Measurements from ENCODE around the gene GAB4.
"Not testable (repeated sequence)": the region's sequence is repeated elsewhere in the genome, so short reads cannot be mapped to it uniquely, and the experiment has no call there.

The GAB4 gene, protein sequence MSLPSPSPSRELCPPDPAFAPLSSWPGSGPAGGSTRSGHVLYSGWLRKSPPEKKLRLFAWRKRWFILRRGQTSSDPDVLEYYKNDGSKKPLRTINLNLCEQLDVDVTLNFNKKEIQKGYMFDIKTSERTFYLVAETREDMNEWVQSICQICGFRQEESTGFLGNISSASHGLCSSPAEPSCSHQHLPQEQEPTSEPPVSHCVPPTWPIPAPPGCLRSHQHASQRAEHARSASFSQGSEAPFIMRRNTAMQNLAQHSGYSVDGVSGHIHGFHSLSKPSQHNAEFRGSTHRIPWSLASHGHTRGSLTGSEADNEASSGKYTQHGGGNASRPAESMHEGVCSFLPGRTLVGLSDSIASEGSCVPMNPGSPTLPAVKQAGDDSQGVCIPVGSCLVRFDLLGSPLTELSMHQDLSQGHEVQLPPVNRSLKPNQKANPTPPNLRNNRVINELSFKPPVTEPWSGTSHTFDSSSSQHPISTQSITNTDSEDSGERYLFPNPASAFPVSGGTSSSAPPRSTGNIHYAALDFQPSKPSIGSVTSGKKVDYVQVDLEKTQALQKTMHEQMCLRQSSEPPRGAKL

DNA sequence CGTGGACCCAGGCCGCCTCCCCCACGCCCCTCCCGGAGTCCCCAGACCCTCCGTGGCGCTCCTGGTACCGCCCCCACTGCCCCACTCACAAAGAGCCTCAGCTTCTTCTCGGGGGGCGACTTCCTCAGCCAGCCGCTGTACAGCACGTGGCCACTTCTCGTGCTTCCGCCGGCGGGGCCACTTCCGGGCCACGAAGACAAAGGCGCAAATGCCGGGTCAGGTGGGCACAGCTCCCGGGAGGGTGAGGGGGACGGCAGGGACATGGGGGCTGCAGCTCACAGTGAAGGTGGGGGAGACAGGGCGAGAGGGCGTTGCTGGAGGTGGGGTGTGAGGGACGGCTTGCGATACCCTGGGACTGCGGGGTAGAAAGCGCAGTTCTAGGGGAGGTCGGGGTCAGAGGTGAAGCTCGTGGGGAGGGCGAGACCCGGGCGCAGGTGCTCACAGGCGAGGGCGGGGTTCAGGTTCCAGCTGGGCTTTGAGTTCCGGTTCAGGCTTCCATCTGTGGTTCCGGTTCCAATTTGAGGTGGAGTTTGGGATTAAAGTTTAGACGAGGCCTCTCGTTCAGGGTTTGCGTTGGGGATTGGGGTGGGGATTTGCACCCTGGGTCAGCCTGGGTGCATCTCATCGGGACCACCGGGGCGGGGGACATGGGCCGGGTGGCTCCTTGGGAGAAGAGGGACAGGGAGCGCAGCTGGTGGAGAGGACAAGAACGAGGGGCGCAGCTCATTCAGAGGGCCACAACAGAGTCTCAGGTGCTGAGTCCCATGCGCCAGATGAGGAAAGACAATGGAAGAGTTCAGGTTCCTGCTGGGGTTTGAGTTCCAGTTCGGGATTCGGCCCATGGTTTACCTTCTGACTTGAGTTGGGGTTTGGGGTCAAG is at the start of gene GAB4:
Gene GAB4, minus strand, starts transcription at position 371 of the 880 bp plus-strand sequence. Its CDS starts 108 bp downstream, at position 263.
- no peak for DNase-seq

DNA sequence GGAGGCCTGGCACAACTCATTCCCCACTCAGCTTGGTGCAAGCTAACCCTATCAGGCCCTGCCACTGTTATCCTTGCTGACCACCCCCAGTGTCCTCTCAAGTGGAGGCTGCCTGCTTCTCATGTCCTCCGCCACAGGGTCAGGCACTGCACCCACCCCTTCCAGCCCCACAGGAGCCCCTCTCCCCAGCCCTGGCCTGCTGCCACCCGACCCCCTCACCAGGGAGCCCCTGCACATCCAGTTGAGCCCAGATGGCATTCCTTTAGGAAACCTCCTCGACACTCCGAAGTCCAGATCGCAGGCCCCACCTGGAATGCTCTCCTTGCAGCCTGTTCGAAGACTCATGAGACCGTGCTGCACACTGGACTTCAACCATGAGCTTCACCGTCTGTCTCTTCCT is 48.8 kb upstream of the GAB4 start:
- no peak for DNase-seq

DNA sequence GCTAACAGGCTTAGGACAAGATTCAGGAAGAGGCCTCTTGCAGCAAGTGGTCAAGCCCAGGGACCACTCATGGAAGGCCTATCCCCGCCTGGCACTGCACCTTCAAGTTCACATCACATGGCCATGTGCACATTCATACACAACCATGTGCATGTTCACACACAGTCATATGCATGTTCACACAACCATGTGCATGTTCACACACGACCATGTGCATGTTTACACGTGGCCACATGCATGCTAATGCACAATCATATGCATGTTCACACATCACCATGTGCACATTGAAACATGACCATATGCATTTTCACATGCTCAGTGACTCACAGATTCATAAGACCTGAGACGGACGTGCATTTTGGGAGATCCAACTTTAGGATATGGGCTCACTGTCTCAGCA is 48.0 kb upstream of the GAB4 start:
- DNase-seq: no peak

DNA sequence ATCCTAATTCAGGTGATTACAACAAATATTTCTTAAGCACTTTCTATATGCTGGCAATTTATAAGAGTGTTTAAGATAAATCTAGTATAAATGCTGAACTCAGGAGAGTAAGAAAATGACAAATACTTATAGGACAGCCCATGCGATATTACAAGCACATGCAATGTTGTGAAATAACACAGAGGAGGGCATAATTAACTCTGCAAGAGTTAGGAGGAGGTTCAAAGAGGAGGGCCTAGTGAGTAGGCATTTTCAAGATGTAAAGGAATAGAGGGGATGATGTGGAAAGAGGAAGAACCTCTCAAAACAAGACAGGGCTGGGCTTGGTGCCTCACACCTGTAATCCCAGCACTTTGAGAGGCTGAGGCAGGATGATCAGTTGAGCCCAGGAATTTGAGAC is 39.6 kb upstream of the GAB4 start:
- DNase-seq: no peak

DNA sequence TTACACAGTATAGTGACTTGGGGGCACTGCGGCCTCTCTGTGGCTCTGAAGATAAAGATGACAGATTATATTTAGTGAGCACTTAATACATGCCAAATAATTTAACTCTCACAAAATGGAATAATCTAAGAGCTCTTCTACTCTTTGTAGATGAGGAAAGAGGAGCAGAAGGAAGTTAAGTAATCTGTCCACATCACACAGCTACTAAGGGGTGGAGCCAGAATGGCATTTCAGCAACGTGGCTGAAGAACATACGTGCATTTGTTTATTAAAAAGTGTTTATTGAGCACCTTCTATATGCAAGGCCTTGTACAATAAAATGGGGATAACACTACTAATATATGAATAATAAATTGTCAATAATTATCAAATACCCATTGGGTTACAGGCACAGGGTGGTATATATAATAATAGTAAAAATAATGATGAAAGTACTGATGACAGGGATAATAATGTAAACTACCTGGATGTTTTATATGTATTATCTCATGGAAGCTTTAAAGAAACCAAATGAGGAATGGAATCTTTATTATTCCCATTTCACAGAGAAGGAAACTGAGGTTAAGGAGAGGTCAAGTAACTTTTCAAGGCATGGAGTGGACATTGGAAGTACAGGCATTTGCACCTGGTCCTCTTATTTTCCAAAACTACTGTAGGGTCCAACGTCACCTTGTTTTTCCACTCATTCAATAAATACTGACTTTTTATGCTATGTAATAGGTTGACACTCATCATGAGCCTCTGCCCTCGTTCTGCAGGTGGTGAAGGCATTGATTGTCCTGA is 38.7 kb upstream of the GAB4 start:
- DNase-seq: no peak

DNA sequence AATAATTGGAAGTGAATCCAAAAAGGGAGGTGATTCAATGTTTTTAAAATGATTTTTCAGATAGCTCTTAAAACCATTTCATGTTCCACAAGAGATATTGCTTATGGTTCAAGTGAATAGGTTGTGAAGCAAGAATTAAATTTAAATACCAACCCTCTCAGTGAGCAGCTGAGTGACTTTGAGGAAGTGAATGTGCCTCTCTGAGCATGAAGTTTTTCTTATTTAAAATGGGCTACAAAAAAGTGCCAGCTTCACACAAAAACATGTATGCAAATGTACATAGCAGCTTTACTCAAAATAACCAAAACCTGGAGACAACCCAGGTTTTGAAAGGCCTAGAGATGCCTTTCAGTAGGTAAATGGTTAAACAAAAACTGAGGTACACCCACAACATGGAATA is 35.5 kb upstream of the GAB4 start:
- DNase-seq: no peak

DNA sequence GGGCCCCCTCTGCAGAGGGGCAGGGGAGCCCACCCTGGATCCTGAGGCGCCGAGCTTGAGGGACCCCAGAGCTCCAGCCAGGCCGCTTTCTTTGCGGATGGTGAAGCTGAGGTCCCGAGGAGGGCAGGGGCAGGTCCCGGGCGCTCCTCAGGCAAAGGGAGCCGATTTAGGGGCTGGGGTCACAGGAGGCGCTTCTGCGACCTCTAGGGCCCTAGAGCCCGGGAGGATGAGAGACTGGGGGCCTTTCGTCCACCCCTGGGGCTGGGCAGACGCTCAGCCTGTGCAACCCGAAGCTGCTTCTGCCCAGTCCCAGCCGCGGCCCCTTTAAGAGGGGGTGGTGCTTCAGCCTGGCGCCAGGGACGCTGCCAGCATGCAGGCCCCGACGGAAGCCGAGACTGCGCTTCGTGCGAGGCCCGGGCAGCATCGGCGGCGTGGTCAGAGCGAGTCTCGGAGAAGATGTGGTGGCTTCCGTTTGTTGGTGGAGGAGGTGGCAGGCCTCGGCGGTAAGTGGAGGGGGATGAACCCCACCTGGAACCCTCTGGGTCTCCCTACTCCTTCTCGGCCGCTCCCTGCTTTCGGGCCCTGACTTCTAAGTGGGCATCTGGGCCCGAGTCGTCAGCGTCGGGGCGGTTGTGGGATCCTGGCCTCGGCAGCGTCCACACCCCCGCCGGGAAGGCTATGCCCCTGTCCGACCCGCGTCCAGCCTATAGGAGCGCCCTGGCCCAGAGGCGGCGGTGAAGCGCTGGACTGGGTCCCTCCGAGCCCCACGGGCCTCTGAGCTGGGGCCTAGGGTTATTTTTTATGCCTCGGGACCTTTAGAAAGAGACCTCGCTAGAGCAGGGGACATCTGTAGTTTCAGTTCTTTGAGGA is 29.1 kb upstream of the GAB4 start:
- peak in 6 of 14 donors; percentile 9 to 51 (median 32) for DNase-seq

DNA sequence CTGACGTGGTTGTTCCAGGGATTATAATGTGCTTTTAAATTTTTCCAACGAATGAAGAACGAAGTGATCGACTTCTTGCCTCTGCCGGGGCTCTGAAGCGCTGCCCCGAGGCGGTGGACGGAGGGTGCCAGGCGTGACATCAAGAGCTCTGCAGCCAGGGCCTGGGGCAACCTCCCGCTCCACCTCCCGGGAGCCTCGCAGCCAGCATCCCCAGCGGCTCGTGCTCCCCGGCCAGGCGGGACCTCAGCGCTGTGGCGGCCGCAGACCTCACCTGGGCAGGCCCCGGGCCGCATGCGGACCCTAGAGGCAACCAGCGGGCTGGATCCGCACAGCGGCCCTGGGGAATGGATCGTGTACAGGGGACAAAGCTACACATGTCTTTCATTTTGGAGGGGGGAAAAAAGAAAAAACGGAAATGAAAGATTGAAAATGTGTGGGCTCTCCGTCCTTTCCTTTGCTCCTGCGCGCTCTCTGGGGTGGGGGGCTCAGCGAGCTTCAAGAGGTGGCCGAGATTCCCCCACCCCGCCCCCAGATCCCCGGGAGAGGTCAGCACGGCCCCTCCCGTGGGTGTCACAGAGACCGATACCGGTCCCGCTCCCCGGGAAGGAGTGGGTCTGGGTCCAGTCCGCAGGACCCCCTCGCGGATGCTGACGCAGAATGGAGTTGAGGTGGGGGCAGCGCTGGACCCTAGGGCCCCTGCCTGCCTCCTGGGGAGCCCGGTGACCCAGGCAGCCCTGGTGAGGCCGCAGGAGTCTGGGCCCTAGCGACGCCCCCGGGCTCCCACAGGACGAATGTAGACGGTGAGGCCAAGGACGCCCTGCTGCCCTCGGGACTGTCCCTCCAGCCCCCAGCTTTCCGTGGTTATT is 28.2 kb upstream of the GAB4 start:
- DNase-seq: peak in 6 of 14 donors; percentile 24 to 67 (median 44)

DNA sequence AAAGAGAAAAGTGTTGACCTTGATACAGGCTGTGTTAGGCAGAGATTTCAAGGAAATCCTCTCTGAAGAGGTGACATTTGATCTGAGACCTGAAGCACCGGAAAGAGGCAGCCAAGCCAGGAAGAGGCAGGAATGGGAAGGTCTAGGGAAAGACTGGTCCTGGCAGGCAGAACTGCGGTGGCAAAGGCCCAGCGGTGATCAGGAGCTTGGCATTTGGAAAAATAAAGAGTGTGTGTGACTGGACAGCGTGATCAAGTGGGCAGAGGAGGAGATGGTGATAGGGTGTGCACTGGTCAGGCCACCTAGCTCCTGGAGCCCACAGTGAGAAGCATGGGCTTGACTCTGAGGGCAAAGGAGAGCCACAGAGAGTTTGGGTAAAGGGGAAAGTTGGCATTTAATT is 27.2 kb upstream of the GAB4 start:
- peak in 4 of 14 donors; percentile 16 to 52 (median 18) for DNase-seq

DNA sequence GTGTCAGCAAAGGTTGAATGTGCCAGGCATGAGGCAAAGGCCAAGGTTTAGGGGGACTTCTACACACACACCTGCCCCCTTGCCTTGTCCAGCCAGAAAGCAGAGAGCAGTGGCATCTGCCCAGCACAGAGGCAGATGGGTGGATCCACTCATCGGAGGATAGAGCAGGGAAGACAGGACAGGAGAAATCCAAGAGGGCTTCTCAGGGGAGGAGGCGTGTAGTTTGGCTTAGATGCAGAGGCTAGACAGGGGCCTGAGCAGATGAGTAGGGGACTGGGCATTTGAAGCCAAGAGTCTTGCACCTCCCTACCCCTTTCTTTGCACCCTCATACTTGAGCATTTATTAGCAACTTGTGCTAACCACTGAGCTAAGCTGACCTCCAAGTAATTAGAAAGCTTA is 26.5 kb upstream of the GAB4 start:
- not testable (repeated sequence) for DNase-seq

DNA sequence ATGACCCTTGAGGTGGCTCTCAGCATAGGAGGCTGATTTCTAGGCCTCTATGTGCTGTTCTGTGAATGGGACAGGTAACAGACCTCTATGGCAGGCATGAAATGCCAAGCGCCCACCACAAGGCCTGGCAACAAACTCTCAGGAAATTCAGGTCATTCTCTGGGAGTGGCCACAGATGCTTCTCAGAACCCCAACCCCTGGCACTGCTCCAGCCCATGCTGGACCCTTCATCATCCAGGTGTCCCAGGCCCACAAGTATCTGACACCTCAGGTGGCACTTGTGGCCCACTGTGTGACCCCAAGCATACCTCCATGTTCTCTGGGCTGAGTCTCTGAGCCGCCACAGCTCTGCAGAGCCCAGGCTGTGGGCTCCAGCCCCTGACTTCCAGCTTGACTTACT is 24.3 kb upstream of the GAB4 start:
- not testable (repeated sequence) for DNase-seq

DNA sequence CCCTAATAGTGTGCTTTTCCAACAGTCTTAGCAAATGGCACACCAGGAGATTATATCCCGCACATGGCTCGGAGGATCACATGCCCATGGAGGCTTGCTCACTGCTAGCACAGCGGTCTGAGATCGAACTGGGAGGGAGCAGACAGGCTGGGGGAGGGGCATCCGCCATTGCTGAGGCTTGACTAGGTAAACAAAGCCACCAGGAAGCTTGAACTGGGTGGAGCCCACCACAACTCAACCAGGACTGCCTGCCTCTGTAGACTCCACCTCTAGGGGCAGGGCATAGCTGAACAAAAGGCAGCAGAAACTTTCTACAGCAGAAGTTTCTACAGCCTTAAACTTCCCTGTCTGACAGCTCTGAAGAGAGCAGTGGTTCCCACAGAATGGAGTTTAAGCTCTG is 16.4 kb upstream of the GAB4 start:
- not testable (repeated sequence) for DNase-seq

DNA sequence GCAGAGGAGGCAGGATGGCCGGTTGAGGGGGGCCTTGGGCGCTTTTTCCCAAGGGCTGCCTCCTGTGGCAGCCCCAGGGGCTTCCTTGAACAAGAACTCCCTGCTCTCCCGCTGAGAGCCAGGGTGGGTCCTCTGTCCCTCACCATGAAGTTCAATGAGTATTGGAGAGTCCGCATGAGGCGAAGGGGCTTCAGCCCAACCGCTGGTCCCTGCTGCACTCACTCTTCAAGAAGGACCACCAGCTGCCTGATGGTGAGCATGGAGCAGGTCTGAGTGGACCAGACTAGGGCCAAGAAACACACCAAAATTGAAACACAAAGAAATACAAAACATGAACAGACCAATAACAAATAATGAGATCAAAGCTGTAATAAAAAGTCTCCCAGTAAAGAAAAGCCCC is 7.5 kb upstream of the GAB4 start:
- DNase-seq: not testable (repeated sequence)

DNA sequence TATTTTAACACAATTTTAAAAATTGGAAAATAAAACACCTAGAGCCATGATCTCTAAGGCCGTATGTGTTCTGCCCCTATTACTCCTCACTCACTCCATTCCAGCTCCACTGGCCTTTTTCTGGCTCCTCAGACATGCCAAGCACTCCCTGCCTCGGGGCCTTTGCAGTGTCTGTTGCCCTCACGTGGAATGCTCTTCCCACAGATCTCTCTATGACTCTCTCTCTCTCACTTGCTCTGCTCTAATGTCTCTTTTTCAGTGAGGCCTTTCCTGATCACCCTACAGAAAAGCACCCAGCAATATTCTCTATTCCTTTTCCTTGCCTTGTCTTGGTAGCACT is 6.0 kb upstream of the GAB4 start:
- DNase-seq: not testable (repeated sequence)

DNA sequence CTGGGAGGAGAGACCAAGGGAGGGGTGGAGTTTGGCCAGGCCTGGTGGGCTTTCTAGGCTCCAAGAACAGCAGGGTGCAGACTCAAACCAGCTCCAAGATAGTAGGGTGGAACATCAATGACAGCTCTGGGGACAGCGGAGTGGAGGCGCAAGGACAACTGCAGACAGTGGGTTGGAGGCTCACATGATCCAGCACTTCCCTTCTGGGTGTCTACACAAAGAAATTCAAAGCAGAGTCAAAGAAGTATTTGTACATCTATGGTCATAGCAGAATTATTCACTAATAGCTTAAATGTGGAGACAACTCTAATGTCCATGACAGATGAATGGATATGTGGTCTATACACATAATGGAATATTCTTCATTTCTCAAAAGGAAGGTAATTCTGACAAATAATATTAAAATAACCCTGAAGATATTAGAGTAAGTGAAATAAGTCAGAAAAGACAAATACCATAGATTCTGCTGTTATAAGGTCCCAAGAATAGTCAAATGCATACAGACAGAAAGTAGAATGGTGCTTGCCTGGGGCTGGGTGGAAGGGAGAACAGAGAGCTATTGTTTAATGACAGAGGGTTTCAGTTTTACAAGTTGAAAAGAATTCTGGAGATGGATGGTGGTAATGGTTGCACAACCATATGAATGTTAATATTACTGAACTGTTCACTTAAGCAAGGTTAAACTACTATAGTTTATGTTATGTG is 5.5 kb upstream of the GAB4 start:
- DNase-seq: peak in 1 of 14 donors; percentile 13

DNA sequence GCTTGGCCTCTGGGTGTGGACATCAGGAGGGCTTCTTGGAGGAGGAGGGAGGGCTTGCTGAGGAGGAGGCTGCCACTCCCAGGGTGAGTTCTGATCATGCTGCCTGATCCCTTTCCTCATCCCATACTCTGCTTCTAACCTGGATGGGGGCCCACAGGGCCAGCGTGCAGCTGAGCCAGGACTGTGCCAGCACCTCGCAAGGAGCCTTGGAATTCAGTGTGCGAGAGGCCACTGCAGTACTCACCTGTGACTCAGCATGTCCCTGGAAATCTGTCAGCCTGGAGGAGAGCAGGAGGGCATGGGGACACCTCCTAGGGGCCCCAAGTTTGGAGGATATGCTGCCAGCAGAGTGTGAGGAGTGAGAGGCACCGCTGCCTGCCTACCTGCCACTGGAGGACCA is 4.2 kb upstream of the GAB4 start:
- no peak for DNase-seq

DNA sequence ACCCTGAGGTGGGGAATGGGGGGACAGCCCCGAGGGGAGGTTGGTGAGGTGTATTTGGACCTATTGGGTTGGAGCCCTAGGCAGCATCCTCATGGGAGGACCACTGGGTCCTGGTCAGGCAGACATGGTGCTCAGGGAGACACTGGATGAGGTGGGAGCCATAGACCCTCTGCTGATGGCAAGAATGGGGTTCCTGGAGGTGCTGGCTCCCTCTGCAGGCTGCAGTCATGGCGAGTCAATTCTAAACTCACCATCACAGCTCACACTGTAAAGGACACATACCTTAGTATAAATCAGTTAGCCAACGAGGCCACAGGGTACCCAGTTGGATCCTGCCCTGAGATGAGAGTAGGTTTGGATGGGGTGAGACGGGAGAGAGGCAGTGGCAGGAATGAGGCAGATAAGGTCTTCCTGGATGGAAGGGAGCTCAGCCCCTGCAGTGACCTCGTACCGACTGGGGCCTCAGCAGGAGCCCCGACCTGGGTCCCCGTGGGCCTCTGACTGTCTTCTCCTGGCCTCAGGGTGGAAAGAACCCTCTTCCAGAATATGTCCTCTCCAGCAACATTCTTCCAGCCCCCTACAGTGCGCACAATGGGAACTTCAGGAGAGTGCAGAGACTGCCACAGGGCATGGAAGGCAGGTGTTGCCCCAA is 1.7 kb upstream of the GAB4 start:
- DNase-seq: no peak

DNA sequence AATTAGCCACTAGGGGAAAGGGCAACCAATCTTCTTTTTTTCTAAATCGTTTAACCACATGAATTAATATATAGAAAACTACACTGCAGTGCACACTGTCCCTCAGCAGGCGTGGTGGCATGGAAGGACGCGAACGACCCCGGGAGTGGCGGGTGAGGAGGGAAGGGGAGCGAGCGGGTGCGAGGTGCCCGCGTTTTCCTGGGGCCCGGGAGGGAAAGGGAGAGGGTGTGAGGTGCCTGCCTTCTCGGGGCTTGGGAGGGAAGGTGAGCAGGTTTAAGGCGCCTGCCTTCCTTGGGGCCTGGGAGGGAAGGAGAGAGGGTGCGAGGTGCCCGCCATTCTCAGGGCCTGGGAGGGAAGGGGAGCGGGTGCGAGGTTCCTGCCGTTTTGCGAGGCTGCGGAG is 765 bp downstream of the GAB4 start:
- no peak for DNase-seq

DNA sequence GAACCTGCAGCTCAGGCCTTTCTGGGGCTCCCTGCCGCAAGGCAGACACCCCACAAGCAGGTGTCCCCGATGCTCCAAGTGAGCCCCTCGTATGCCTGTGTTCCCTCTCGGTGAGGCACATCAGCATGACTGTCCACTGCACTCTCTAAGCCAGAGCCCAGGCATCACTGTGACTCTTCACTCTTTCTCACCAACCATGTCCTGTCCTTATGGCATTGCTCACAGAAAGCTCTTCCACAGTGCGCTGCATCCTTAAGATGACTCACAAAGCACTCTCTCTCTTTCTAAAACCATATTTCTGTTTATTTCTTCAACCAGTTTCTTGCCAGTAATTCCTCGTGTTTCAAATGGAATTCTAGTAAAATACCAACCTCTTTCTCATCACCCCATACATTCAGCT is 18.1 kb downstream of the GAB4 start:
- DNase-seq: no peak

Data from C1 segment of cervical spinal cord (tissue), 14 donors.